Activated CD8-positive, alpha-beta memory T cell treated with anti-CD3 and anti-CD28 coated beads, Interleukin-2, amount 50 U/mL, for 48 hours (primary cell): ENCODE measurements around the gene NPTN.
"Not testable (repeated sequence)": the region's sequence is repeated elsewhere in the genome, so short reads cannot be mapped to it uniquely, and the experiment has no call there.

Experiments
- DNase-seq: peaks from one replicate; pipeline ENCODE4 v3.0.0-alpha.2; 2020

Gene NPTN

GRCh38 chr15:73570355-73571032, 62.7 kb downstream of the NPTN start:
- no peak for DNase-seq

- DNase-seq, result no peak
Measured at GRCh38 chr15:73569361-73569760, 63.8 kb downstream of the NPTN start.

GRCh38 chr15:73568564-73569280, 64.5 kb downstream of the NPTN start:
- DNase-seq, result no peak

- DNase-seq, result no peak
Measured at GRCh38 chr15:73567020-73567419, 66.2 kb downstream of the NPTN start.

GRCh38 chr15:73564255-73564654, 68.9 kb downstream of the NPTN start:
- no peak for DNase-seq

GRCh38 chr15:73560501-73561117, 72.6 kb downstream of the NPTN start:
- no peak for DNase-seq

GRCh38 chr15:73558529-73558928, 74.7 kb downstream of the NPTN start:
- no peak for DNase-seq

GRCh38 chr15:73555080-73555479, 78.1 kb downstream of the NPTN start:
- no peak for DNase-seq

- no peak for DNase-seq
Measured at GRCh38 chr15:73550190-73550589, 83.0 kb downstream of the NPTN start.

GRCh38 chr15:73548925-73549324, 84.3 kb downstream of the NPTN start:
- DNase-seq, result not testable (repeated sequence)

- DNase-seq, result no peak
Measured at GRCh38 chr15:73541479-73541878, 91.7 kb downstream of the NPTN start.

GRCh38 chr15:73540161-73540560, 93.0 kb downstream of the NPTN start:
- DNase-seq, result no peak

GRCh38 chr15:73539212-73540128, 93.7 kb downstream of the NPTN start:
- no peak for DNase-seq

GRCh38 chr15:73538563-73539211, 94.5 kb downstream of the NPTN start:
- DNase-seq, result no peak

GRCh38 chr15:73538123-73538522, 95.1 kb downstream of the NPTN start:
- DNase-seq, result no peak

- no peak for DNase-seq
Measured at GRCh38 chr15:73530649-73531048, 102.5 kb downstream of the NPTN start.

- DNase-seq, result no peak
Measured at GRCh38 chr15:73527598-73527997, 105.6 kb downstream of the NPTN start.

GRCh38 chr15:73524919-73525318, 108.3 kb downstream of the NPTN start:
- no peak for DNase-seq

- DNase-seq, result no peak
Measured at GRCh38 chr15:73522011-73522410, 111.2 kb downstream of the NPTN start.

GRCh38 chr15:73518876-73519733, 114.1 kb downstream of the NPTN start:
- no peak for DNase-seq

GRCh38 chr15:73518180-73518862, 114.9 kb downstream of the NPTN start:
- no peak for DNase-seq
